ENCODE data around the gene CNNM3. TPM values are rescaled to one million over a fixed set of nuclear protein-coding genes. Genes with fewer than 3 reads are reported as not detected.

Gene CNNM3
- total RNA-seq, 1 donor from 2014 or later: 5.6 TPM

DNA sequence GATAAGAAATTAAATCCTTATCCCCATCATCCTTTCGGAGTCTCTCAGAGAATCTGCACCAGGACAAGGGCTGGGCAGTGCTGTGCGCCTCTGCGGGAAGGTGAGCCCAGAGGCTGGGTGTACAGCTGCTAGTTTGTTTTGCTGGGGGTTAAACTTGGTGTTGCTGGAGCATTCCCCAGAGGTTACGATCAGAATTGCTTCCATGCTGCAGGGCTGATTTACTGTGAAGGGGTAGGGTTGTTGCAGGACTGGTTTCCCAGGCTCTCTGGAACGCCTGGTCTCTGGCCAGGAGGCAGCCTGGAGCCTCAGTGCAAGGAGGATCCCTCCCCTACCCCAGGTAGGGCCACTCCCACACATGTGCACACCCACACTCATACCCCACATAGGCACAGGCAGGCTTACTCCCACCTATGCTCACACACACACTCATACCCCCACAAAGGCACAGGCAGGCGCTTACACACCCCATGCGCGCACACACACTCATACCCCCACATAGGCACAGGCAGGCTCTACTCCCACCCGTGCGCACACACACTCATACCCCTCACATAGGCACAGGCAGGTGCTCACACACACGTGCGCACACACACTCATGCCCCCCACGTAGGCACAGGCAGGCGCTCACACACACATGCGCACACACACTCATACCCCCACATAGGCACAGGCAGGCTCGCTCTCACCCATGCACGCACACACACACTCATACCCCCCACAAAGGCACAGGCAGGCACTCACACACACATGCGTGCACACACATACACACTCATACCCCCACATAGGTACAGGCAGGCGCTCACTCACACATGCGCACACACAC lies 44.1 kb upstream of the CNNM3 start:
- no peaks in the 10 kb centered on the region for H3K36me3 ChIP-seq (ENCODE audit: insufficient read depth, low read length)
- Mint-ChIP-seq H3K27ac (ENCODE audit: unreplicated experiment) (no peak overlapping the region), H3K4me3 (ENCODE audit: unreplicated experiment) (no peak overlapping the region), H3K36me3 (ENCODE audit: low read depth, unreplicated experiment) (peaks cover 3% of the 10 kb centered on the region), H3K9me3 (ENCODE audit: unreplicated experiment) (no peaks in the 10 kb centered on the region), H3K4me1 (ENCODE audit: low read depth, unreplicated experiment) (peaks cover 4% of the 10 kb centered on the region), H3K27me3 (ENCODE audit: low read depth, unreplicated experiment) (no peaks in the 10 kb centered on the region)
- H3K9me3 ChIP-seq (ENCODE audit: insufficient read depth, low read depth, low read length): no peaks in the 10 kb centered on the region
- DNase-seq (ENCODE audit: low read depth) (no peak), FAIRE-seq (no peak)
- no peaks in the 10 kb centered on the region for H3K4me1 ChIP-seq (ENCODE audit: insufficient read depth, low read length)
- no peak overlapping the region for H3K4me3 ChIP-seq (ENCODE audit: insufficient read depth, low read depth, low read length)
- no peaks in the 10 kb centered on the region for H3K27me3 ChIP-seq (ENCODE audit: insufficient read depth, low read length)
- H3K79me2 ChIP-seq (ENCODE audit: insufficient read depth, low read length): peaks cover under 1% of the 10 kb centered on the region
- TF ChIP-seq, protein P1, sequence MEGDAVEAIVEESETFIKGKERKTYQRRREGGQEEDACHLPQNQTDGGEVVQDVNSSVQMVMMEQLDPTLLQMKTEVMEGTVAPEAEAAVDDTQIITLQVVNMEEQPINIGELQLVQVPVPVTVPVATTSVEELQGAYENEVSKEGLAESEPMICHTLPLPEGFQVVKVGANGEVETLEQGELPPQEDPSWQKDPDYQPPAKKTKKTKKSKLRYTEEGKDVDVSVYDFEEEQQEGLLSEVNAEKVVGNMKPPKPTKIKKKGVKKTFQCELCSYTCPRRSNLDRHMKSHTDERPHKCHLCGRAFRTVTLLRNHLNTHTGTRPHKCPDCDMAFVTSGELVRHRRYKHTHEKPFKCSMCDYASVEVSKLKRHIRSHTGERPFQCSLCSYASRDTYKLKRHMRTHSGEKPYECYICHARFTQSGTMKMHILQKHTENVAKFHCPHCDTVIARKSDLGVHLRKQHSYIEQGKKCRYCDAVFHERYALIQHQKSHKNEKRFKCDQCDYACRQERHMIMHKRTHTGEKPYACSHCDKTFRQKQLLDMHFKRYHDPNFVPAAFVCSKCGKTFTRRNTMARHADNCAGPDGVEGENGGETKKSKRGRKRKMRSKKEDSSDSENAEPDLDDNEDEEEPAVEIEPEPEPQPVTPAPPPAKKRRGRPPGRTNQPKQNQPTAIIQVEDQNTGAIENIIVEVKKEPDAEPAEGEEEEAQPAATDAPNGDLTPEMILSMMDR (IDR thresholded peaks at IDR 0.05; ENCODE audit: insufficient read depth, low read depth, low read length): no peak
- no peak for TF ChIP-seq EZH2 (IDR thresholded peaks at IDR 0.05; ENCODE audit: insufficient read depth, low read length)
- peaks cover 8% of the 10 kb centered on the region for H4K20me1 ChIP-seq (ENCODE audit: insufficient read depth, low read length)
- H3K4me2 ChIP-seq (ENCODE audit: low read length): no peak overlapping the region
- H2AFZ ChIP-seq (ENCODE audit: low read depth, low read length): no peak overlapping the region
- no peak overlapping the region for H3K9ac ChIP-seq (ENCODE audit: low read length)
- no peak overlapping the region for H3K27ac ChIP-seq (ENCODE audit: low read depth, low read length)

DNA sequence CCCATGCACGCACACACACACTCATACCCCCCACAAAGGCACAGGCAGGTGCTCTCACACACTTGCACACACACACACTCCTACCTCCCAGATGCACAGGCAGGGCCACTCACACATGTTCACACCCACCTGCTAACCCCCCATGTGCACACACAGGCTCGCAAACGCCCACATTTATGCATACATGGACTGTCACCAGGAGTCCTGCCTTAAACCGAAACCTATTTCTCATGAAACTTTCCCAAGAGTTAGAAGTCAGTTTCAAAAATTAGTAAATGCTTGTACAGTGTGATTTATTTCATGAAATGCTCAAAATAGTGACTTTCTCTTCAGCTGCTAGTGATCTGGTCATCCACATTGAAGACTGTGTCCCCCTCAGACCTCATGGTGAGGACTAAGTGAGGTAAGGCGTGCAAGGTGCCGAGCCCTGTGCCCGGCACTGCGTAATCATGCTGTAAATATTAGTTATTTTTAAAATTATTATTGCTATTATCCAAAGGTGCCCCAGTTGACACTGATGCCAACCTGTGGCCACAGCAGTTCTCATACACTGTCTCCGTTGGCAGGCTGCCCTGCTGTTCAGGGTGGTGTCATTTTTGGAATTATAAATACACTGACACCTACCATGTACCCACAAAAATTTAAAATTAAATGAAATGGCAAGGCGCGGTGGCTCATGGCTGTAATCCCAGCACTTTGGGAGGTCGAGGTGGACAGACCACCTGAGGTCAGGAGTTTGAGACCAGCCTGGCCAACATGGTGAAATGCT lies 43.0 kb upstream of the CNNM3 start:
- H3K4me1 Mint-ChIP-seq (ENCODE audit: low read depth, unreplicated experiment): peaks cover 4% of the 10 kb centered on the region
- no peaks in the 10 kb centered on the region for H3K27me3 Mint-ChIP-seq (ENCODE audit: low read depth, unreplicated experiment)
- peaks cover 3% of the 10 kb centered on the region for H3K36me3 Mint-ChIP-seq (ENCODE audit: low read depth, unreplicated experiment)
- H3K4me2 ChIP-seq (ENCODE audit: low read length): no peak overlapping the region
- no peaks in the 10 kb centered on the region for H3K27me3 ChIP-seq (ENCODE audit: insufficient read depth, low read length)
- no peak overlapping the region for H2AFZ ChIP-seq (ENCODE audit: low read depth, low read length)
- no peak overlapping the region for H3K4me3 Mint-ChIP-seq (ENCODE audit: unreplicated experiment)
- TF ChIP-seq, protein P1 (IDR thresholded peaks at IDR 0.05; ENCODE audit: insufficient read depth, low read depth, low read length): no peak
- no peak for TF ChIP-seq EZH2 (IDR thresholded peaks at IDR 0.05; ENCODE audit: insufficient read depth, low read length)
- H3K9me3 Mint-ChIP-seq (ENCODE audit: unreplicated experiment): no peaks in the 10 kb centered on the region
- H3K79me2 ChIP-seq (ENCODE audit: insufficient read depth, low read length): no peaks in the 10 kb centered on the region
- DNase-seq (ENCODE audit: low read depth): no peak
- H3K27ac Mint-ChIP-seq (ENCODE audit: unreplicated experiment): no peak overlapping the region
- H4K20me1 ChIP-seq (ENCODE audit: insufficient read depth, low read length): peaks cover 4% of the 10 kb centered on the region
- FAIRE-seq: no peak
- H3K27ac ChIP-seq (ENCODE audit: low read depth, low read length): no peak overlapping the region
- H3K4me1 ChIP-seq (ENCODE audit: insufficient read depth, low read length): no peaks in the 10 kb centered on the region
- no peak overlapping the region for H3K4me3 ChIP-seq (ENCODE audit: insufficient read depth, low read depth, low read length)
- no peaks in the 10 kb centered on the region for H3K9me3 ChIP-seq (ENCODE audit: insufficient read depth, low read depth, low read length)
- no peak overlapping the region for H3K9ac ChIP-seq (ENCODE audit: low read length)
- no peaks in the 10 kb centered on the region for H3K36me3 ChIP-seq (ENCODE audit: insufficient read depth, low read length)

Measured in astrocyte (in vitro differentiated cells and primary cell).